Suprapubic skin (tissue), 3 donors: ENCODE results near the gene BDKRB2.

Experiments
- CTCF ChIP-seq, 2 donors: fragments of 200-600 bp in 1 of 2; fragments of 450-650 bp in 1 of 2; sonication (generic) in 1 of 2; IDR thresholded peaks; one replicate each; pipeline ENCODE4 v1.5.1; 2016 to 2019; ENCODE audit warnings: antibody characterized with exemption in 2 of 2, mild to moderate bottlenecking in 1 of 2, moderate library complexity in 1 of 2
- EP300 ChIP-seq: sonication (generic); formaldehyde crosslinking; IDR thresholded peaks from one replicate; pipeline ENCODE4 v1.6.1; 2017; ENCODE audit warnings: antibody characterized with exemption
- POLR2A ChIP-seq, 2 donors: fragments of 450-650 bp; IDR thresholded peaks; one replicate each; pipeline ENCODE4 v1.6.1; 2017; ENCODE audit warnings: antibody characterized with exemption in 2 of 2, mild to moderate bottlenecking in 2 of 2, moderate library complexity in 2 of 2

DNA sequence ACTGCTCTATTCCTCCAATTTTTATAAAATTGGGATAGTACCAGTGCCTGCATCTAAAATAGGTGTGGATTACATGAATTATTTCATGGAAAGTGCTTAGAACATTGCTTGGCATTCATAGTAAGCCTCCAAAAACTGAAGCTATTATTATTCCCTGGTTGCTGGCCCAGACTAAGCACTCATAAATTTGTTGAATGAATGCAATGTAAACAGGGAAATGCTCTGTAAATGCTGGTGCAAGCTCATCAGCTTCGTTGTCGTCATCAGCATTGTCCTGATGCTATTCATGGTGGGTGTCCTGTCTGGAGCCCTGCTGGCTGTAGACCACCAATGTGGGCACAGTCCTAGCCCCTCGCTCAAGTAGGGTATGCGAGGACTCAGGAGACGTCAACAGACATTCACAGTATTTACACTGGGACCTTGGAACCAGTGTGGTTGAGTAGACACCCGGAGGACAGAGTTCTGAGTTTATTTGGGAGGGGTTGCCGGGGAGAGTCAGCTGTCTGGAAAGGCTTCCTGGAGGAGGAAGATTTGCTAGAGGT, 16.5 kb downstream of the BDKRB2 start:
- TF ChIP-seq CTCF (IDR thresholded peaks at IDR 0.05) (no peak), EP300 (no peak), POLR2A (IDR thresholded peaks at IDR 0.05) (no peak)
